Endothelial cell of umbilical vein (primary cell): ENCODE measurements around the gene EP400. TPM values are rescaled to one million over a fixed set of nuclear protein-coding genes. Genes with fewer than 3 reads are reported as not detected.

Experiments used
- BruUV-seq: library from RNA; stranded (reverse); fragments of 400-500 nt; replicated peaks from 2 replicates; lab custom pipeline; 2021; lab: Mats Ljungman, UMichigan
- CTCF ChIA-PET: fragments of 300-600, 350-600 bp; sonication (Branson Sonifier 250); formaldehyde crosslinking; loops from one replicate; lab custom pipeline; 2021; ENCODE audit warnings: antibody characterized with exemption, inconsistent platforms; lab: Charles Lee
- POLR2A ChIA-PET: fragments of 300-600, 350-600 bp; sonication (Branson Sonifier 250); formaldehyde crosslinking; loops from one replicate; lab custom pipeline; 2021; ENCODE audit warnings: antibody characterized with exemption, inconsistent platforms; lab: Charles Lee
- DNase-seq: peaks from one replicate; pipeline ENCODE4 v3.0.0-alpha.2; 2011; ENCODE audit warnings: low read depth, low spot score
- FAIRE-seq: peaks from 2 replicates; lab custom pipeline; 2011; peaks lifted over from hg19 to GRCh38; lab: Jason Lieb, UNC
- H2AFZ ChIP-seq: 2 replicates; pipeline ENCODE4 v1.6.0; 2012; ENCODE audit warnings: low read depth, low read length, control low read depth, inconsistent platforms
- H3K27ac ChIP-seq: 2 replicates; pipeline ENCODE4 v1.5.1; 2011; ENCODE audit warnings: low read depth, mild to moderate bottlenecking, control low read depth, low read length, moderate library complexity; ENCODE audit not compliant: insufficient read depth
- H3K27me3 ChIP-seq, 2 experiments: 2 replicates each; pipeline versions ENCODE4 v1.6.0 to v1.6.1; 2011; ENCODE audit warnings: low read length in 2 of 2, mixed read lengths in 1 of 2; ENCODE audit not compliant: control insufficient read depth in 2 of 2, insufficient read depth in 2 of 2
- H3K36me3 ChIP-seq, 2 experiments: 2 replicates in 1 of 2; 3 replicates in 1 of 2; pipeline ENCODE4 v1.5.1; 2011; ENCODE audit warnings: low read length in 2 of 2, mild to moderate bottlenecking in 1 of 2, moderate library complexity in 1 of 2; ENCODE audit not compliant: control insufficient read depth in 2 of 2, insufficient read depth in 2 of 2; ENCODE audit errors: extremely low read depth in 1 of 2
- H3K4me1 ChIP-seq: 3 replicates; pipeline ENCODE4 v1.5.1; 2011; ENCODE audit warnings: mild to moderate bottlenecking, low read length; ENCODE audit not compliant: control insufficient read depth, insufficient read depth; ENCODE audit errors: extremely low read depth
- H3K4me2 ChIP-seq: 2 replicates; pipeline ENCODE4 v1.6.1; 2011; ENCODE audit warnings: low read length, control low read depth, mixed read lengths; ENCODE audit not compliant: insufficient read depth
- H3K4me3 ChIP-seq, 3 experiments: fragments of 200-600 bp in 1 of 3; sonication (generic), shearing (Covaris generic) in 1 of 3; replicated peaks in 1 of 3; 2 replicates each; pipeline ENCODE4 v1.5.1; 2011 to 2016; ENCODE audit warnings: control low read depth in 3 of 3, low read length in 3 of 3, mild to moderate bottlenecking in 2 of 3, inconsistent platforms in 1 of 3, low read depth in 1 of 3, moderate library complexity in 1 of 3; ENCODE audit not compliant: insufficient read depth in 1 of 3
- H3K79me2 ChIP-seq: 2 replicates; pipeline ENCODE4 v1.6.0; 2012; ENCODE audit warnings: low read length, inconsistent platforms; ENCODE audit not compliant: control insufficient read depth, insufficient read depth
- H3K9ac ChIP-seq: replicated peaks from 2 replicates; pipeline ENCODE3; 2011; ENCODE audit warnings: low read length, control low read depth; ENCODE audit not compliant: insufficient read depth; ENCODE audit errors: extremely low read depth
- H3K9me1 ChIP-seq: replicated peaks from 3 replicates; pipeline ENCODE4 v1.6.0; 2011; ENCODE audit warnings: mild to moderate bottlenecking, low read length; ENCODE audit not compliant: control insufficient read depth, insufficient read depth; ENCODE audit errors: extremely low read depth
- H3K9me3 ChIP-seq: replicated peaks from 2 replicates; pipeline ENCODE4 v1.5.1; 2012; ENCODE audit warnings: low read length, inconsistent platforms; ENCODE audit not compliant: control insufficient read depth, insufficient read depth
- H4K20me1 ChIP-seq: replicated peaks from 2 replicates; pipeline ENCODE3; 2011; ENCODE audit warnings: mild to moderate bottlenecking, low read length; ENCODE audit not compliant: control insufficient read depth, insufficient read depth; ENCODE audit errors: extremely low read depth
- CTCF ChIP-seq, 2 donors: IDR thresholded peaks; 1 replicate in 1 of 2; 2 replicates in 1 of 2; pipeline ENCODE4 v1.5.1; 2011; ENCODE audit warnings: low read length in 2 of 2, mild to moderate bottlenecking in 2 of 2, moderate library complexity in 2 of 2, control low read depth in 1 of 2, inconsistent platforms in 1 of 2, low read depth in 1 of 2; ENCODE audit not compliant: insufficient read depth in 1 of 2; ENCODE audit errors: extremely low read depth in 1 of 2
- EZH2 ChIP-seq: IDR thresholded peaks from 2 replicates; pipeline ENCODE4 v1.6.1; 2012; ENCODE audit warnings: borderline replicate concordance, low read depth, mild to moderate bottlenecking, moderate library complexity, low read length, inconsistent platforms; ENCODE audit not compliant: severe bottlenecking
- FOS ChIP-seq: IDR thresholded peaks from 2 replicates; pipeline ENCODE4 v1.6.1; 2011; ENCODE audit warnings: mild to moderate bottlenecking, low read length, moderate library complexity, borderline replicate concordance; ENCODE audit not compliant: insufficient read depth
- GATA2 ChIP-seq: IDR thresholded peaks from 2 replicates; pipeline ENCODE4 v1.7.0; 2011; ENCODE audit warnings: low read depth, mild to moderate bottlenecking, moderate library complexity, mixed read lengths, low read length; ENCODE audit not compliant: insufficient read length, insufficient read depth
- JUN ChIP-seq: IDR thresholded peaks from 2 replicates; pipeline ENCODE4 v1.6.1; 2011; ENCODE audit warnings: borderline replicate concordance, low read depth; ENCODE audit not compliant: insufficient read length, insufficient read depth
- MAX ChIP-seq: IDR thresholded peaks from 2 replicates; pipeline ENCODE4 v1.6.1; 2011; ENCODE audit not compliant: insufficient read depth, insufficient read length
- MYC ChIP-seq: IDR thresholded peaks from one replicate; pipeline ENCODE4 v1.6.1; 2011; ENCODE audit warnings: mild to moderate bottlenecking, low read depth, low read length
- POLR2A ChIP-seq: IDR thresholded peaks from 2 replicates; pipeline ENCODE4 v1.6.1; 2012; ENCODE audit warnings: low read depth, mild to moderate bottlenecking, control low read depth, low read length
- POLR2AphosphoS5 ChIP-seq: IDR thresholded peaks from 2 replicates; pipeline ENCODE4 v1.6.1; 2012; ENCODE audit warnings: low read depth, mild to moderate bottlenecking, control low read depth, low read length, moderate library complexity; ENCODE audit not compliant: insufficient read depth
- dilution Hi-C: fragments of 300-500 bp; cut with MboI; formaldehyde crosslinking; loops from one replicate; pipeline ENCODE4 v1.15.0; 2019; ENCODE audit warnings: low sequenced_read_pairs; ENCODE audit not compliant: extremely low pct_ligation_motif_present
- intact Hi-C: fragments of 100-400 bp; cut with micrococcal nuclease; formaldehyde crosslinking; loops from one replicate; pipeline ENCODE4 v1.10.0; 2022
- polyA plus RNA-seq, 4 experiments: library from polyadenylated mRNA; depleted of rRNA in 3 of 4; stranded (reverse) in 3 of 4; unstranded in 1 of 4; fragments of >200 nt; gene quantifications; 2 replicates each; pipeline versions ENCODE4 v1.2.1 to v1.2.3, GENCODE V29; 2011 to 2012; ENCODE audit warnings: missing spikeins in 1 of 4
- total RNA-seq: library from RNA; stranded (reverse); gene quantifications from 2 replicates; pipeline ENCODE4 v1.2.3, GENCODE V29; 2021

Gene EP400
- total and polyA plus RNA-seq, 2 donors (not counting 3 experiments of a cell fraction or from before 2014, with no cell fraction given), result 9.0 to 57.7 TPM

GRCh38 chr12:131938082-131938481 lies 11.7 kb upstream of the EP400 start:
- dilution Hi-C loops (no loop called here), intact Hi-C loops (no loop called here)
- no peak overlapping the region for H2AFZ ChIP-seq
- ChIA-PET POLR2A (interaction anchor here (0.5 kb wide), 1 partner anchor 9 kb away, joined by 3 read pairs; the partner anchor contains the start of gene PUS1), CTCF (no interaction called here)
- no peaks in the 10 kb centered on the region for H3K79me2 ChIP-seq
- H3K9ac ChIP-seq, result no peak overlapping the region
- TF ChIP-seq MYC, result no peak
- TF ChIP-seq FOS, result no peak
- no peak for TF ChIP-seq MAX
- TF ChIP-seq POLR2AphosphoS5, result no peak
- H4K20me1 ChIP-seq, result no peaks in the 10 kb centered on the region
- H3K9me1 ChIP-seq, result no peaks in the 10 kb centered on the region
- no peak overlapping the region for H3K4me2 ChIP-seq
- no peaks in the 10 kb centered on the region for H3K9me3 ChIP-seq
- no peak for DNase-seq
- peak; percentile 12 for FAIRE-seq
- no peaks in the 10 kb centered on the region for H3K27me3 ChIP-seq
- peaks cover 3 to 31% of the 10 kb centered on the region in 2 experiments for H3K36me3 ChIP-seq
- H3K27ac ChIP-seq, result no peak overlapping the region
- no peaks in the 10 kb centered on the region for H3K4me1 ChIP-seq
- BruUV-seq, result no TSS peak
- H3K4me3 ChIP-seq, result no peak overlapping the region

GRCh38 chr12:131939007-131939406 lies 10.7 kb upstream of the EP400 start:
- ChIA-PET CTCF (no interaction called here), POLR2A (no interaction called here)
- TF ChIP-seq POLR2AphosphoS5, result no peak
- TF ChIP-seq GATA2, result no peak
- TF ChIP-seq MAX, result no peak
- TF ChIP-seq EZH2, result no peak
- TF ChIP-seq JUN, result no peak
- no peak for TF ChIP-seq POLR2A
- no peak for TF ChIP-seq CTCF (IDR thresholded peaks at IDR 0.05; ENCODE audit: extremely low read depth in 1 of 2, insufficient read depth in 1 of 2, low read depth in 1 of 2, low read length in 2 of 2)
- TF ChIP-seq MYC, result no peak
- no peak for TF ChIP-seq FOS
- intact Hi-C loops (no loop called here), dilution Hi-C loops (no loop called here)
- BruUV-seq, result no TSS peak
- H3K36me3 ChIP-seq, result peaks cover 0 to 28% of the 10 kb centered on the region in 2 experiments
- no peaks in the 10 kb centered on the region for H3K4me1 ChIP-seq
- no peak overlapping the region for H3K9ac ChIP-seq
- no peaks in the 10 kb centered on the region for H3K27me3 ChIP-seq
- H3K27ac ChIP-seq, result no peak overlapping the region
- H2AFZ ChIP-seq, result no peak overlapping the region
- H3K9me3 ChIP-seq, result no peaks in the 10 kb centered on the region
- no peaks in the 10 kb centered on the region for H3K79me2 ChIP-seq
- FAIRE-seq, result no peak
- no peak overlapping the region for H3K4me3 ChIP-seq
- no peaks in the 10 kb centered on the region for H4K20me1 ChIP-seq
- DNase-seq, result no peak
- H3K4me2 ChIP-seq, result no peak overlapping the region
- no peaks in the 10 kb centered on the region for H3K9me1 ChIP-seq
